ENCODE measurements around the gene PRAMEF6. TPM values are rescaled to one million over a fixed set of nuclear protein-coding genes. Genes with fewer than 3 reads are reported as not detected.

Gene PRAMEF6
- total and polyA plus RNA-seq, 9 of the 15 experiments (the other 6 are each of a cell fraction or from before 2014, with no cell fraction given) = not detected

Small RNA genes within 50 kb of the gene (small RNA-seq; reads per million reads assigned to genes)
- gene RNU6-1072P = not detected

Other genes with a start within 250 kb of the PRAMEF6 start
Only the 7 nearest of the 17 such genes appear.
- not detected in 2 replicates for gene HNRNPCL1, start 98.9 kb downstream of the PRAMEF6 start, total RNA-seq (2014; rRNA removed)
- not detected in 2 replicates for gene HNRNPCL1, start 98.9 kb downstream of the PRAMEF6 start, total RNA-seq (2014; rRNA removed; fragmentation: Illumina TruSeq; extraction: Trizol)
- not detected in 2 replicates for gene HNRNPCL1, start 98.9 kb downstream of the PRAMEF6 start, total RNA-seq (2015; rRNA removed; fragmentation: Illumina TruSeq; extraction: Trizol)
- not detected in 2 replicates for gene HNRNPCL1, start 98.9 kb downstream of the PRAMEF6 start, total RNA-seq (2021)
- 0.08 TPM in 1 of 2 replicates, not detected in the other for gene HNRNPCL1, start 98.9 kb downstream of the PRAMEF6 start, polyA plus RNA-seq (2011; rRNA removed)
- not detected in 2 replicates for gene HNRNPCL1, start 98.9 kb downstream of the PRAMEF6 start, polyA plus RNA-seq (2014; fragmentation: Illumina TruSeq; extraction: Trizol)
- gene HNRNPCL1, start 98.9 kb downstream of the PRAMEF6 start, polyA plus RNA-seq (2014; fragmentation: Nextera tagmentation; extraction: Ambion mirVana) = not detected
- not detected in 2 replicates for gene HNRNPCL1, start 98.9 kb downstream of the PRAMEF6 start, polyA plus RNA-seq (2014; rRNA removed)
- gene PRAMEF2, start 90.5 kb downstream of the PRAMEF6 start, total RNA-seq (2014; rRNA removed) = not detected in 2 replicates
- gene PRAMEF2, start 90.5 kb downstream of the PRAMEF6 start, total RNA-seq (2014; rRNA removed; fragmentation: Illumina TruSeq; extraction: Trizol) = not detected in 2 replicates
- not detected in 2 replicates for gene PRAMEF2, start 90.5 kb downstream of the PRAMEF6 start, total RNA-seq (2015; rRNA removed; fragmentation: Illumina TruSeq; extraction: Trizol)
- gene PRAMEF2, start 90.5 kb downstream of the PRAMEF6 start, total RNA-seq (2021) = not detected in 2 replicates
- gene PRAMEF2, start 90.5 kb downstream of the PRAMEF6 start, polyA plus RNA-seq (2011; rRNA removed) = not detected in 2 replicates
- gene PRAMEF2, start 90.5 kb downstream of the PRAMEF6 start, polyA plus RNA-seq (2014; fragmentation: Illumina TruSeq; extraction: Trizol) = not detected in 2 replicates
- not detected for gene PRAMEF2, start 90.5 kb downstream of the PRAMEF6 start, polyA plus RNA-seq (2014; fragmentation: Nextera tagmentation; extraction: Ambion mirVana)
- not detected in 2 replicates for gene PRAMEF2, start 90.5 kb downstream of the PRAMEF6 start, polyA plus RNA-seq (2014; rRNA removed)
- gene PRAMEF4, start 61.4 kb downstream of the PRAMEF6 start, total RNA-seq (2014; rRNA removed) = not detected in 2 replicates
- not detected in 2 replicates for gene PRAMEF4, start 61.4 kb downstream of the PRAMEF6 start, total RNA-seq (2014; rRNA removed; fragmentation: Illumina TruSeq; extraction: Trizol)
- gene PRAMEF4, start 61.4 kb downstream of the PRAMEF6 start, total RNA-seq (2015; rRNA removed; fragmentation: Illumina TruSeq; extraction: Trizol) = not detected in 2 replicates
- not detected in 2 replicates for gene PRAMEF4, start 61.4 kb downstream of the PRAMEF6 start, total RNA-seq (2021)
- not detected in 2 replicates for gene PRAMEF4, start 61.4 kb downstream of the PRAMEF6 start, polyA plus RNA-seq (2011; rRNA removed)
- not detected in 2 replicates for gene PRAMEF4, start 61.4 kb downstream of the PRAMEF6 start, polyA plus RNA-seq (2014; fragmentation: Illumina TruSeq; extraction: Trizol)
- not detected for gene PRAMEF4, start 61.4 kb downstream of the PRAMEF6 start, polyA plus RNA-seq (2014; fragmentation: Nextera tagmentation; extraction: Ambion mirVana)
- not detected in 2 replicates for gene PRAMEF4, start 61.4 kb downstream of the PRAMEF6 start, polyA plus RNA-seq (2014; rRNA removed)
- gene PRAMEF10, start 49.3 kb downstream of the PRAMEF6 start, total RNA-seq (2014; rRNA removed) = not detected in 2 replicates
- not detected in 2 replicates for gene PRAMEF10, start 49.3 kb downstream of the PRAMEF6 start, total RNA-seq (2014; rRNA removed; fragmentation: Illumina TruSeq; extraction: Trizol)
- gene PRAMEF10, start 49.3 kb downstream of the PRAMEF6 start, total RNA-seq (2015; rRNA removed; fragmentation: Illumina TruSeq; extraction: Trizol) = not detected in 2 replicates
- gene PRAMEF10, start 49.3 kb downstream of the PRAMEF6 start, total RNA-seq (2021) = not detected in 2 replicates
- not detected in 2 replicates for gene PRAMEF10, start 49.3 kb downstream of the PRAMEF6 start, polyA plus RNA-seq (2011; rRNA removed)
- not detected in 2 replicates for gene PRAMEF10, start 49.3 kb downstream of the PRAMEF6 start, polyA plus RNA-seq (2014; fragmentation: Illumina TruSeq; extraction: Trizol)
- gene PRAMEF10, start 49.3 kb downstream of the PRAMEF6 start, polyA plus RNA-seq (2014; fragmentation: Nextera tagmentation; extraction: Ambion mirVana) = not detected
- not detected in 2 replicates for gene PRAMEF10, start 49.3 kb downstream of the PRAMEF6 start, polyA plus RNA-seq (2014; rRNA removed)
- gene PRAMEF7, start 31.0 kb downstream of the PRAMEF6 start, total RNA-seq (2014; rRNA removed) = not detected in 2 replicates
- gene PRAMEF7, start 31.0 kb downstream of the PRAMEF6 start, total RNA-seq (2014; rRNA removed; fragmentation: Illumina TruSeq; extraction: Trizol) = not detected in 2 replicates
- not detected in 2 replicates for gene PRAMEF7, start 31.0 kb downstream of the PRAMEF6 start, total RNA-seq (2015; rRNA removed; fragmentation: Illumina TruSeq; extraction: Trizol)
- gene PRAMEF7, start 31.0 kb downstream of the PRAMEF6 start, total RNA-seq (2021) = not detected in 2 replicates
- not detected in 2 replicates for gene PRAMEF7, start 31.0 kb downstream of the PRAMEF6 start, polyA plus RNA-seq (2011; rRNA removed)
- not detected in 2 replicates for gene PRAMEF7, start 31.0 kb downstream of the PRAMEF6 start, polyA plus RNA-seq (2014; fragmentation: Illumina TruSeq; extraction: Trizol)
- not detected for gene PRAMEF7, start 31.0 kb downstream of the PRAMEF6 start, polyA plus RNA-seq (2014; fragmentation: Nextera tagmentation; extraction: Ambion mirVana)
- not detected in 2 replicates for gene PRAMEF7, start 31.0 kb downstream of the PRAMEF6 start, polyA plus RNA-seq (2014; rRNA removed)
- not detected in 2 replicates for gene PRAMEF27, start 109.0 kb upstream of the PRAMEF6 start, total RNA-seq (2014; rRNA removed)
- gene PRAMEF27, start 109.0 kb upstream of the PRAMEF6 start, total RNA-seq (2014; rRNA removed; fragmentation: Illumina TruSeq; extraction: Trizol) = not detected in 2 replicates
- gene PRAMEF27, start 109.0 kb upstream of the PRAMEF6 start, total RNA-seq (2015; rRNA removed; fragmentation: Illumina TruSeq; extraction: Trizol) = not detected in 2 replicates
- gene PRAMEF27, start 109.0 kb upstream of the PRAMEF6 start, total RNA-seq (2021) = not detected in 2 replicates
- not detected in 2 replicates for gene PRAMEF27, start 109.0 kb upstream of the PRAMEF6 start, polyA plus RNA-seq (2011; rRNA removed)
- gene PRAMEF27, start 109.0 kb upstream of the PRAMEF6 start, polyA plus RNA-seq (2014; fragmentation: Illumina TruSeq; extraction: Trizol) = not detected in 2 replicates
- gene PRAMEF27, start 109.0 kb upstream of the PRAMEF6 start, polyA plus RNA-seq (2014; fragmentation: Nextera tagmentation; extraction: Ambion mirVana) = not detected
- gene PRAMEF27, start 109.0 kb upstream of the PRAMEF6 start, polyA plus RNA-seq (2014; rRNA removed) = not detected in 2 replicates
- gene HNRNPCL3, start 113.2 kb upstream of the PRAMEF6 start, total RNA-seq (2014; rRNA removed) = not detected in 2 replicates
- not detected in 2 replicates for gene HNRNPCL3, start 113.2 kb upstream of the PRAMEF6 start, total RNA-seq (2014; rRNA removed; fragmentation: Illumina TruSeq; extraction: Trizol)
- gene HNRNPCL3, start 113.2 kb upstream of the PRAMEF6 start, total RNA-seq (2015; rRNA removed; fragmentation: Illumina TruSeq; extraction: Trizol) = not detected in 2 replicates
- not detected in 2 replicates for gene HNRNPCL3, start 113.2 kb upstream of the PRAMEF6 start, total RNA-seq (2021)
- not detected in 2 replicates for gene HNRNPCL3, start 113.2 kb upstream of the PRAMEF6 start, polyA plus RNA-seq (2011; rRNA removed)
- not detected in 2 replicates for gene HNRNPCL3, start 113.2 kb upstream of the PRAMEF6 start, polyA plus RNA-seq (2014; fragmentation: Illumina TruSeq; extraction: Trizol)
- gene HNRNPCL3, start 113.2 kb upstream of the PRAMEF6 start, polyA plus RNA-seq (2014; fragmentation: Nextera tagmentation; extraction: Ambion mirVana) = not detected
- not detected in 2 replicates for gene HNRNPCL3, start 113.2 kb upstream of the PRAMEF6 start, polyA plus RNA-seq (2014; rRNA removed)

All from K562 (cell line).